Keratinocyte (primary cell): ENCODE measurements around the gene TNFAIP6.
"Not testable (repeated sequence)": the region's sequence is repeated elsewhere in the genome, so short reads cannot be mapped to it uniquely, and the experiment has no call there.

ENCODE experiments used
- CTCF ChIP-seq, 3 experiments: IDR thresholded peaks in 1 of 3; conservative IDR thresholded peaks in 1 of 3; optimal IDR thresholded peaks in 1 of 3; 2 replicates in 2 of 3; 3 replicates in 1 of 3; pipeline versions ENCODE3 to v1.5.1; 2011; ENCODE audit warnings: low read length in 3 of 3, mild to moderate bottlenecking in 3 of 3, moderate library complexity in 2 of 3, control low read depth in 1 of 3, inconsistent platforms in 1 of 3; ENCODE audit not compliant: insufficient read depth in 2 of 3; ENCODE audit errors: extremely low read depth in 1 of 3
- EZH2 ChIP-seq: IDR thresholded peaks from one replicate; pipeline ENCODE4 v1.6.1; 2012; ENCODE audit warnings: inconsistent platforms, mild to moderate bottlenecking, low read length, moderate library complexity

DNA sequence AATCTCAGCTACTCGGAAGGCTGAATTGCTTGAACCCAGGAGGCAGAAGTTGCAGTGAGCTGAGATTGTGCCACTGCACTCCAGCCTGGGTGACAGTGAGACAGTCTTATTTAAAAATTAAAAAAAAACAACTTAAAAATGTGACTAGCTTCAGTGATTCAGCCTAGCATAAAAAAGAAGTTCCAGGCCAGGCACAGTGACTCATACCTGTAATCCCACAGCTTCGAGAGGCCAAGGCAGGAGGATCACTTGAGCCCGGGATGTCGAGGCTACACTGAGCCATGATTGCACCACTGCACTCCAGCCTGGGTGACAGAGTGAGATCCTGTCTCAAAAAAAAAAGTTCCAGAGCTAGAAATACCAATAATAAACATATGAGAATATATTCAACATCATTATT, 13.2 kb upstream of the TNFAIP6 start:
- not testable (repeated sequence) for TF ChIP-seq CTCF (optimal IDR thresholded peaks at IDR 0.05 in 1 of 3, IDR thresholded peaks at IDR 0.05 in 1 of 3, conservative IDR thresholded peaks at IDR 0.05 in 1 of 3; ENCODE audit: extremely low read depth in 1 of 3, insufficient read depth in 2 of 3, low read length in 3 of 3); EZH2
